ENCODE data around the gene FAM110C. TPM values are rescaled to one million over a fixed set of nuclear protein-coding genes. Genes with fewer than 3 reads are reported as not detected.

FAM110C gene
- total RNA-seq, 2 donors from 2014 or later, result 4.9 to 5.0 TPM

DNA sequence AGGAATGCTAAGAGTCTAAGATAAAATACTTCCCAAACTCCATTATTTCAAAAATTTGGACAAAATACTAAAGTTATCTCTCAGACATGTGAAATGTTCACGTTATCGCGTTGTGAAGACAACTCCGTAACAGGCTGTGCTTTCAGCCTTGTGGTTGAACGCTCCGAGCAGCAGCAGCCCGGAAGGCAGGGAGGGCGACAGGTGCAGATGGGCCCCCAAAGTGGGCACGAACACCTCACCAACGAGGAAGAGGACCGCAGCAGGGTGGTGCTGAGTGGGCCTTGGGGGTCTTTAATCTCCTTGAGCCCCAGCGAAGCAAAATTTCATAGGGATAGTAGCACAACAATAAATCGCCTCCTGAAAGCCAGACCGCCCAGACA lies 1.0 kb upstream of the FAM110C start:
- peak overlapping the region; percentile 96 for H3K27ac ChIP-seq
- H3K27me3 ChIP-seq (replicated peaks; ENCODE audit: insufficient read depth), result no peaks in the 10 kb centered on the region
- no peak for ATAC-seq (ENCODE audit: insufficient number of reproducible peaks, low FRiP score, low read depth)

DNA sequence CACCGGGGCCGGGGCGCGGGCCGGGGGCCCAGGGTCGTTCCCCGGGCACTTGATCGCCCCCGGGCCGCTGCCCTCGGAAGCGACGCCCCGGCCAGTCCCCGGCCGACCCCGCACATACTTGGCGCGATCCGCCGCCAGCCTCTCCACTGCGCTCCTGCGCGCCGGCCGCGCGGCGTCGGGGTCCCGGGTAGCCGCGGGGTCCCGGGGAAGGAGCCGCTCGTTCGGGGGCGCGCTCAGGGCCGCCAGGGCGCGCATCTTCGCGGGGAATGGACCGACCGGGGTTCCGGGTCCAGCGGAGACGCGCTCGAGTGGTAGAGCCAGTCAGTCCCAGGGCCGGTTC lies 204 bp downstream of the FAM110C start:
- H3K9me3 ChIP-seq, result no peaks in the 10 kb centered on the region
- H3K36me3 ChIP-seq, result no peaks in the 10 kb centered on the region
- DNase-seq (ENCODE audit: low spot score), result no peak
- TF ChIP-seq, protein P1, sequence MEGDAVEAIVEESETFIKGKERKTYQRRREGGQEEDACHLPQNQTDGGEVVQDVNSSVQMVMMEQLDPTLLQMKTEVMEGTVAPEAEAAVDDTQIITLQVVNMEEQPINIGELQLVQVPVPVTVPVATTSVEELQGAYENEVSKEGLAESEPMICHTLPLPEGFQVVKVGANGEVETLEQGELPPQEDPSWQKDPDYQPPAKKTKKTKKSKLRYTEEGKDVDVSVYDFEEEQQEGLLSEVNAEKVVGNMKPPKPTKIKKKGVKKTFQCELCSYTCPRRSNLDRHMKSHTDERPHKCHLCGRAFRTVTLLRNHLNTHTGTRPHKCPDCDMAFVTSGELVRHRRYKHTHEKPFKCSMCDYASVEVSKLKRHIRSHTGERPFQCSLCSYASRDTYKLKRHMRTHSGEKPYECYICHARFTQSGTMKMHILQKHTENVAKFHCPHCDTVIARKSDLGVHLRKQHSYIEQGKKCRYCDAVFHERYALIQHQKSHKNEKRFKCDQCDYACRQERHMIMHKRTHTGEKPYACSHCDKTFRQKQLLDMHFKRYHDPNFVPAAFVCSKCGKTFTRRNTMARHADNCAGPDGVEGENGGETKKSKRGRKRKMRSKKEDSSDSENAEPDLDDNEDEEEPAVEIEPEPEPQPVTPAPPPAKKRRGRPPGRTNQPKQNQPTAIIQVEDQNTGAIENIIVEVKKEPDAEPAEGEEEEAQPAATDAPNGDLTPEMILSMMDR (IDR thresholded peaks at IDR 0.05), result no peak
- peaks cover 0 to 29% of the 10 kb centered on the region in 2 donors for H3K4me1 ChIP-seq (ENCODE audit: control insufficient read depth in 1 of 2, low read depth in 2 of 2)
- no peak for ATAC-seq (ENCODE audit: insufficient number of reproducible peaks, low FRiP score, low read depth)
- H3K27ac ChIP-seq, result peak overlapping the region; percentile 74 to 96
- peak overlapping the region; percentile 89 for H3K4me3 ChIP-seq
- H3K27me3 ChIP-seq (replicated peaks; ENCODE audit: insufficient read depth), result no peaks in the 10 kb centered on the region

More for the DNA sequence above, 1.0 kb upstream of the FAM110C start:
- Histone ChIP-seq H3K4me3 (peak overlapping the region; percentile 89), H3K4me1 (ENCODE audit: control insufficient read depth in 1 of 2, low read depth in 2 of 2) (peaks cover 0 to 29% of the 10 kb centered on the region in 2 donors), H3K36me3 (no peaks in the 10 kb centered on the region), H3K9me3 (no peaks in the 10 kb centered on the region)
- no peak for DNase-seq (ENCODE audit: low spot score)
- TF ChIP-seq, protein P1 (IDR thresholded peaks at IDR 0.05), result no peak

DNA sequence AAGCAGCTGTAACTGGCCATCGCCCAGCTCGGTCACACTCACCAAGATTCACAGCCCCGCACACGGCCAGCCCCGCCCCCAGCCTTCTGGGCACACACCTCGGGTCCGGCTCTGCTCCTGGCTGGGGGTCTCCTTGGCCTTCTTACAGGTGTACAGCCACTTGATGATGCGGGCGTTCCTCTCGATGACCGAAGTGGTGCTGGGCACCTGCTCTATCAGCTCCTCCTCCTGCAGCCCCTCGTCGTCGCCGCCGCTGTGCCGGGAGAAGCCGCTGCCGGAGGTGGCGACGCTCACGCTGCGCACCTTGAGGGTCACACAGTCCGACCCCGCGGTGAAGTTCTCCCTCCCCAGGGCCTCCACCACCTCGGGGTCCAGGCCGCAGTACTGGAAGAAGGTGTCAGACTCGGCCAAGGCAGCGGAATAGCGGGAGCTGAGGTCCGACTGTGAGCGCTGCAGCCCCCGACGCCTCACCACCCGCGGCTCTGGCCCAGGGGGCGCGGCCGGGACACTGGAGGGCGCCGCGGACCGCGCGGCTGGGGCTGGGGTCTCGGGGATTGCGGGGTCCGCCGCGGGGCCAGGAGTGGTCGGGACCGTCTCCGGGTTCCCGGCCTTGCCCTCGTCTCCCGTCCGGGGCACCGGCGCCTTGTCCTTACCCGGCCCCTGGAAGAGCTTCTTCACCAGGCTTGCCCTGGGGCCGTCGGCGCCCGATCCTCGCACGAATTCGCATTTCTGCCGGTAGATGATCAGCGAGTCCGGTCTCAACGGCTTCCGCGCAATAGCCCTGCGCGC lies 769 bp downstream of the FAM110C start:
- Histone ChIP-seq H3K27ac (peak overlapping the region; percentile 74 to 96), H3K36me3 (no peaks in the 10 kb centered on the region), H3K27me3 (replicated peaks; ENCODE audit: insufficient read depth) (no peaks in the 10 kb centered on the region), H3K4me3 (peak overlapping the region; percentile 89), H3K9me3 (no peaks in the 10 kb centered on the region), H3K4me1 (ENCODE audit: control insufficient read depth in 1 of 2, low read depth in 2 of 2) (peaks cover 0 to 29% of the 10 kb centered on the region in 2 donors)
- ATAC-seq (ENCODE audit: insufficient number of reproducible peaks, low FRiP score, low read depth) (no peak), DNase-seq (ENCODE audit: low spot score) (no peak)
- TF ChIP-seq, protein P1 (IDR thresholded peaks at IDR 0.05), result no peak

DNA sequence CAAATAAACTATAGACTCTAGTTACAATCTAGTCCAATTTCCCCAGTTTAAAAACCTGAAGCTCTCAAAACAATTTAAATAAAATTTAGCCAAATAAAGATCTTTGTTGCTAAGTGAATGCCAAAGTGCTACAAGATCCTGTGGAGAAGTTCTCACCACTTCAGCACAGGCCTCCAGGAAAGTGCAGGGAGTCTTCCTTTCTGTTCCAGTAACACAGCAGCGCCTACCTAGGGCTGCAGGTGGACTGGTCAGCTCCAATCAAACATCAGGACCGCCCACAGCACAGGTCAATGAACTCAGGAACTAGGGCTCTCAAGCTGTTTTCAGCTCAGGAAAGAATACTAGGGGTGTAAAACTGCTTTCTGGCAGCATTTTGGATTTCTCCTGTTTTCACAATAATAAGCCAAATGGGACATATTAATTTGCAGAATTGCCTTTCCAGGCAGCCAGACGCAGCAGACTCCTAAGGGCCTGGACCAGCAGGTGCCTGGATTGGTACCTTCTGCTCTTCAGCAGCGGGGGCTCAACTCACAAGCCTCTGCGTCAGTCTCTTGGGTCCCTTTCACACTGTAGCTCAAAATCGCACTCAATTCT lies 1.5 kb downstream of the FAM110C start:
- peak overlapping the region; percentile 45 to 96 for H3K27ac ChIP-seq
- H3K4me1 ChIP-seq (ENCODE audit: control insufficient read depth in 1 of 2, low read depth in 2 of 2), result peaks cover 0 to 29% of the 10 kb centered on the region in 2 donors
- no peaks in the 10 kb centered on the region for H3K36me3 ChIP-seq
- DNase-seq (ENCODE audit: low spot score) (no peak), ATAC-seq (ENCODE audit: insufficient number of reproducible peaks, low FRiP score, low read depth) (no peak)
- no peaks in the 10 kb centered on the region for H3K27me3 ChIP-seq (replicated peaks; ENCODE audit: insufficient read depth)
- H3K4me3 ChIP-seq, result peak overlapping the region; percentile 89
- TF ChIP-seq, protein P1 (IDR thresholded peaks at IDR 0.05), result no peak
- no peaks in the 10 kb centered on the region for H3K9me3 ChIP-seq

DNA sequence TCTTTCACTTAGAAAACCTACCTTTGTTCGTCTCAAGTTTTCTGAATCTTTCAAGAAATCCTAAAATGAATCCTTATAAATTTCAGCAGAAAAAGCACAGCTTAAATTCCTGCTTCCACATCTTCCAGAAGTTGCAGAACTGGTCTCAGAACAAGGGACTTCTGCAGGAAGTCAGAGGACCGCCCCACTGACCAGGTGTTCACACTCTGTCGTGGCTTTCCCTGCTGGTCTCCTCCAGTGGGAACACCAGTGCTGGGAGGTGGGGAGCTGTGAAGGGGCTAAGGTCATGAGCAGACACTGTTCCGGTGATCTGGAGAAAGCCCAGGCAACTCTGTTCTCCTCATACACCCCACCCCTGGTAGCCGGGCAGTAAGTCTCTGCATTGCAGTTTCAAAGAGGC lies 3.5 kb downstream of the FAM110C start:
- no peaks in the 10 kb centered on the region for H3K9me3 ChIP-seq
- TF ChIP-seq, protein P1 (IDR thresholded peaks at IDR 0.05), result no peak
- H3K4me3 ChIP-seq, result no peak overlapping the region
- DNase-seq (ENCODE audit: low spot score) (no peak), ATAC-seq (ENCODE audit: insufficient number of reproducible peaks, low FRiP score, low read depth) (no peak)
- H3K4me1 ChIP-seq (ENCODE audit: control insufficient read depth in 1 of 2, low read depth in 2 of 2), result peaks cover 0 to 29% of the 10 kb centered on the region in 2 donors
- H3K36me3 ChIP-seq, result peaks cover 3% of the 10 kb centered on the region
- no peaks in the 10 kb centered on the region for H3K27me3 ChIP-seq (replicated peaks; ENCODE audit: insufficient read depth)
- no peak overlapping the region for H3K27ac ChIP-seq
